Muscle of back (tissue), 13 donors: ENCODE results near the gene CTNNA3. TPM values are rescaled to one million over a fixed set of nuclear protein-coding genes. Genes with fewer than 3 reads are reported as not detected.
"Not testable (repeated sequence)": the region's sequence is repeated elsewhere in the genome, so short reads cannot be mapped to it uniquely, and the experiment has no call there.

ENCODE experiments used
- DNase-seq, 3 donors: peaks; one replicate each; pipeline versions ENCODE4 v3.0.0 to v3.0.0-alpha.2; 2013
- long read RNA-seq, 9 donors: transcript quantifications; one replicate each; lab custom pipeline, GENCODE V29; 2026
- polyA plus RNA-seq, 10 donors: library from polyadenylated mRNA; unstranded; fragments of 120-200 nt; gene quantifications; one replicate each; pipeline ENCODE4 v1.2.1, GENCODE V29; 2013; ENCODE audit not compliant: insufficient read length in 10 of 10

The CTNNA3 gene
- 10 to 100 TPM in 3 of 10 donors, 1 to 10 TPM in 7; 4.6 to 15.8 (median 7.9) TPM for polyA plus RNA-seq
- long read RNA-seq, donor 1, partial matches to known transcripts, result 0 of 1 reads
- long read RNA-seq, donor 1, other reads (novel, unspliced or antisense), result 0 of 1 reads
- long read RNA-seq, donor 2, result 0 reads
- long read RNA-seq, donor 3, result 0 reads
- long read RNA-seq, donor 4, result 0 reads
- long read RNA-seq, donor 5, partial matches to known transcripts, result 0 of 1 reads
- long read RNA-seq, donor 5, other reads (novel, unspliced or antisense), result 0 of 1 reads
- long read RNA-seq, donor 6, result 0 reads
- long read RNA-seq, donor 7, result 0 reads
- long read RNA-seq, donor 8, result 0 reads
- long read RNA-seq, donor 9, result 0 reads

DNA sequence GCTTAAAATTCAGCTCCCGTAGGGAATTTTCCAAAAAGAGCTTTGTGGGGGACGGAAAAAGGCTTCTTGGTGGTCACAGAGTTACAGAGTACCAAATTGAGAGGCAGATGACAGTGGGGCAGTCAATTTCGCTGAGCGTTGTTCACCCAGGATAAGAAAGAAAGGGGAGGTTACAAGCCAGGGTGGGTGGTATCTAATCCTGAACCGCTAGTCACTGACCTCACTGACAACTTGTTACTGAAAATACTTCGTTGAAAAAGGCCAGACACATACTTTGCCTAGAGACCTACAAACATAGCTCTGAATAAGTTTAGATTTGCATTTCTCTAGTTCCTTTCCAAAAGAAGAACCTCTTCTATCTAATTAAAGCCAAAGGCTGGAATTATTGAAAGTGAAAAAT, at the start of gene CTNNA3:
Gene CTNNA3 (minus strand): TSS at position 167 of the 400 bp plus-strand sequence.
- DNase-seq, result no peak

DNA sequence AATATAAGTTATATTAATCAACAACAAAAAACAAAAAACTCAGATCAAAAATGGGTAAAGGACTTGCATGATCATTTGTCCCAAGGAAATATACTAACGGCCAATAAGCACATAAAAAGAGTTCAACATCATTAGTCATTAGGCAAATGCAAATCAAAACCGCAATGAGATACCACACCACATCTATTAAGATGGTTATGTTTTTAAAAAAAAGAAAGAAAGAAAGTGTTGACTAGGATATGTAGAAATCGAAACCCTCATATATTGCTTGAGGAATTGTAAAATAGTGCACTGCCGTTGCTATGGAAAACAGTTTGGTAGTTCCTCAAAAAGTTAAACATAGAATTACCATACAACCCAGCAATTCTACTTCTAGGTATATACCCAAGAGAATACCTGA, 39.4 kb upstream of the CTNNA3 start:
- no peak for DNase-seq

DNA sequence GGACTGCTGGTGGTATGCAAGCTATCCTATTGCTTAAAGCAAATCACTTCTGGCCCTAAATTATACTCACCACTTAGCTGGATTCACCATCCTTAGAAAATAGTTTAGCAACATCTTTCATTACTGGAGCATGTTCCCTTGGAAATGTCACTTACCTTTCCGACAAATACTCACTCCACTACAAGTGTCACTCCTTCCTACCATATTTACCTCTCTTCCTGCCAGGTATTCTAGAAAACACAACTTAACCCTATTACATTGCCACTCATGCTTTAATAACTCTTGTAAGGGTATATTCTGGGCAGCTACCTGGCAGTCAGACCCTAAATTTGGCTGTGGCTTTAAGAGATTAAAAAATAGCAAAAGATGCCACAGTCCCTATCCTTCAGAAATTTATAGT, 37.5 kb upstream of the CTNNA3 start:
- no peak for DNase-seq

DNA sequence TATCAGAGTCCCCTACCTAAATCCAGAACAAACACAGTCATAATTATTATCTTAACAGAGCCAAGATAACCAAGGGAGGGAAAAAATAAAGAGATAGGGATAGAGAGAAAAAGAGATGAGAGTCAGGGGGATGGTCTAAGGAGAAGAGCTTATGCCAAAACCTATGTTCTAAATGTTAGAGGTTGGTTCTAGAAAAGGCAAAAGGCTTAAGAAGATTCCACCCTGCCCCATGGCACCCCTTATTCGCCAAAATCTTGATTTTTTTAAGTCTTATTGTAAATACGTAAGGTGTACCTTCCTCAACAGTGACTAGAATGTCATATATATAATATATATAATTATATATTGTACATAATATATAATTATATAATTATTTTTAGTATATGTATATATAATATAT, 29.6 kb upstream of the CTNNA3 start:
- DNase-seq, result no peak

DNA sequence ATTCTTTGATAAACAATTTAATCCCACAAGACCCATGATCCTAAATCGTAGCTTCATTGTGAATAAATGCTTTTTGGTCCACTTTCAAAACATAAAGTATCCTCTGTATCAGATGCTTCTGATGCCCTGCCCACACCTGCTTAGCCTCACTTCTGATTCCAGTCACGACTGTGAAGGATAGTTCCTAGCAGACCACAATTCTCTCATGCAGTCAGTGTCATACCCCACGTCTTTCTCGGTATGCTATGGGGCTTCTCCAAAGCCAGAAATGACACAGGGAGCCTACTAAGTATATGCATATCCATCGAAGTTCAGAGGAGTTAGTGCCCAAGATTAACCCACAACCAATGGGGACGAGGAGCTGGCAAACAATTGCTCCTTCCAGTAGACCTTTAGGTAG, 27.6 kb upstream of the CTNNA3 start:
- DNase-seq, result no peak

DNA sequence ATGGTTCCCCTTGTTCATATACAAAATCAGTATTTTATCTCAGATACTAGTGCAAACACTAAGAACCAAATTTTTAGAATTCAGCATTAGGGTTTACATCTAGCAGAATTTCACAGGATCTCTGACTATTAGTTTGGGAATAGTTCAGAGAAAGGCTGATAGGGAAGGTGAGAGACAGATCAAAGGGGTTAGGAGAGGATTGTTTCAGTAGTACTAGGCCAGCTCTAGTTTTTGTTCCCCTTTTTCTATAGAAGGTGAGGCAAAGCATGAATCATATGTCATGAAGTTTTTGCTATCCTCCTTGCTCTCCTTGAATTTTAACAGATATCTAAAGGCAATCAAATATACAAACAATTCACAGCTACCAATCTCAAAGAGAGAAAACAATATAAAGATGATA, 26.1 kb upstream of the CTNNA3 start:
- no peak for DNase-seq

DNA sequence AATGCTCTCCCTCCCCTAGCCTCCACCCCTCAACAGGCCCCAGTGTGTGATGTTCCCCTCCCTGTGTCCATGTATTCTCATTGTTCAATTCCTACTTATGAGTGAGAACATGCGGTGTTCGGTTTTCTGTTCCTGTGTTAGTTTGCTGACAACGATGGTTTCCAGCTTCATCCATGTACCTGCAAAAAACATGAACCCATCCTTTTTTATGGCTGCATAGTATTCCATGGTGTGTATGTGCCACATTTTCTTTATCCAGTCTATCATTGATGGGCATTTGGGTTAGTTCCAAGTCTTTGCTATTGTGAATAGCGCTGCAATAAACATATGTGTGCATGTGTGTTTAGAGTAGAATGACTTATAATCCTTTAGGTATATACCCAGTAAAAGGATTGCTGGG, 20.5 kb upstream of the CTNNA3 start:
- DNase-seq, result not testable (repeated sequence)

DNA sequence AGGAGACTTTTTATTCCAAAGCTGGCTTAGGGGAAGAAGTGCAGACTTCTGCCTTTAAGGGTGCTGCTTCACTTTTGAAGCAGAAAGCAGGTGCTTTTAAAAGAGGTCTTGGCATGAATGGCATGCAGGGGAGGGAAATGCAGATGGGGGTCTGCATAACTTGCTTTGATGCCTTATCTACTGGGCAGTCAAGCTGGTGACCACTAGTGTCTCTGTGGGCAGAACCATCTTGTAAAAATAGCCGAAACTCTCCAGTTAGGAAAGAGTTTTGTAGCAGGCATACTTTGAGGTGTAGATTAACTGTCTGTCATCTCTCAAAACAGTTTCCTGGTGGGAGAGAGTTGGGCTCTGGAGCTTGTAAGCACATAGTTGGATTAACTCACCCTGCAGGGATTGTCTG, 9.9 kb upstream of the CTNNA3 start:
- DNase-seq, result no peak

DNA sequence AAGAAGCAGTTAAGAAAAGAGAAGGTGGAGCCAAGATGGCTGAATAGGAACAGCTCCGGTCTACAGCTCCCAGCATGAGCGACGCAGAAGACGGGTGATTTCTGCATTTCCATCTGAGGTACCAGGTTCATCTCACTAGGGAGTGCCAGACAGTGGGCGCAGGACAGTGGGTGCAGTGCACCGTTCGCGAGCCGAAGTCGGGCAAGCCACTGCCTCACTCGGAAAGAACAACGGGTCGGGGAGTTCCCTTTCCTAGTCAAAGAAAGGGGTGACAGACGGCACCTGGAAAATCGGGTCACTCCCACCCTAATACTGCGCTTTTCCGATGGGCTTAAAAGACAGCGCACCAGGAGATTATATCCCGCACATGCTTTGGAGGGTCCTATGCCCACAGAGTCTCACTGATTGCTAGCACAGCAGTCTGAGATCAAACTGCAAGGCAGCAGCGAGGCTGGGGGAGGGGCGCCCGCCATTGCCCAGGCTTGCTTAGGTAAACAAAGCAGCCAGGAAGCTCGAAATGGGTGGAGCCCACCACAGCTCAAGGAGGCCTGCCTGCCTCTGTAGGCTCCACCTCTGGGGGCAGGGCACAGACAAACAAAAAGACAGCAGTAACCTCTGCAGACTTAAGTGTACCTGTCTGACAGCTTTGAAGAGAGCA, 3.7 kb upstream of the CTNNA3 start:
- not testable (repeated sequence) for DNase-seq

DNA sequence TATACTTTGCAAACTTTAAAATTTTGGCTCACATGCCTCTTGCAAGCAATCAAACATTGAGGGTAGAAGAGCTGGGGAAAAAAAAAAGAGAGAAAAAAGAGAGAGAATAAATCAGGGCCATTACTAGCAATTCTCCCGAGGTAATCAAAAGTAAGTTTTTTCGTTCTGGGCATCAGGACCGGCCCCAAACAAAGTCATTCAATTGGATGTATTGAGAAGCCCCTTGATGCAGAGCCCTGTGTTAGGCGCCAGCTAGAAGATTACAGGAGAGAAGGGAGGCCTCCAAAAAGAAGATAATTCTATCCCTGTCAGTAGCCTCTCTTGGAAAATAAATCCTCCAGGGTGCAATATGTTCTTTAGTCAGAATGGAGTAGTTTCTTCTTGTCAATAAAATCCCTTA, 2.2 kb upstream of the CTNNA3 start:
- no peak for DNase-seq

DNA sequence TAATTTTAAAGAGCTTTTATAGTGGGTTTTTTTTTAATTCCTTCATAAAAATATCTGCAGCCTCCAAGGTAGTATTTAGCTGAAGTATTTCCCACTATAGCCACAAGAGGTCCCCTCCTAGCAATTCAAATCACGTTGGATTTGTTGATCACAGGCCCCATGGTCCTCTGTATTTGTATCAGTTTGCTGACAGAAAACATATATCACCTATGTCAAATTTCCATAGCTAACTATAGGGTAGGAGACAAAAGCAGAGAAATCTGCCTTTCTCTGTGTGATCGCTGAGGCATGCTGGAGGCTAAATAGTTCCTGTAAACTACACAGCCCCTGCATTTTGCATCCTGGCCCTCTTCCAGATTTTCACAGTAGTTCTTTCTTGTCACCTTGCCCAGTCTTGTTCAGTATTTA, 1.7 kb upstream of the CTNNA3 start:
- DNase-seq, result peak; percentile 42 to 72 (median 48)

DNA sequence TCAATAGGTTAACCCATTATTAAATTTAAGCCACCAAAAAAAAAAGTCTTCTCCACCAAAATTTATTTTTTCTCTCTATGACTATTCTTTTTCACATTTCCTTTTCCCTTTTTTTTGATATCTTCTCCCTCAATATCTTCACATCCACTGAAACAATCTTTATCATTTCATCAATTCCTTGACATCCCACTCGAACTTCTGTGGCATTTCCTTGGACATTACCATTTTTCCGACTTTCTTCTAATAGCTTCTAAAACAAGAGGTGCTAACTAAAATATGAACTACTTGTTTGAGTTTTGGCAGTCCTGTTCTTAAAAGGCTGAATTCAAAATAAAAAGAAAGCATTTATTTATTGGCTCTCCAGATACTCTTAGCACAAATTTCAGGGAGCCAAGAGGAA, 684 bp upstream of the CTNNA3 start:
- no peak for DNase-seq

DNA sequence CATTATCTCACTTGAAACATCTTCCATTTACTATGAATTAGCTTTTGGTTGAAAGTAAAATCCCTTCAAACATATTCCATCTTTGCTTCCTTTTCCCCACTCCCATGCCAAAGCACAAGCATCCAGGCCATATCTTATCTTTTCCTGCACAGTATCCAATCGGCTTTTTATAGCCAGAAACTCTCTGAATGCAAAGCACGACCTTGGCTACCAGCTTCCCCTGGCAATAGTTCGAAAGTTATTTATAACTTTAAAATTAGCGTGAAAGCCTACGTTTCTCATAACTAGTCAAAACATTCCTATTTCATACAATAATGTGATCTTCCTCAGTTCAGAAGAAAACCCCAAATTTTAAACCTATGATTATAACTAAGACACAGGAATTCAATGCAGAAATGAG, 440 bp downstream of the CTNNA3 start:
- no peak for DNase-seq

DNA sequence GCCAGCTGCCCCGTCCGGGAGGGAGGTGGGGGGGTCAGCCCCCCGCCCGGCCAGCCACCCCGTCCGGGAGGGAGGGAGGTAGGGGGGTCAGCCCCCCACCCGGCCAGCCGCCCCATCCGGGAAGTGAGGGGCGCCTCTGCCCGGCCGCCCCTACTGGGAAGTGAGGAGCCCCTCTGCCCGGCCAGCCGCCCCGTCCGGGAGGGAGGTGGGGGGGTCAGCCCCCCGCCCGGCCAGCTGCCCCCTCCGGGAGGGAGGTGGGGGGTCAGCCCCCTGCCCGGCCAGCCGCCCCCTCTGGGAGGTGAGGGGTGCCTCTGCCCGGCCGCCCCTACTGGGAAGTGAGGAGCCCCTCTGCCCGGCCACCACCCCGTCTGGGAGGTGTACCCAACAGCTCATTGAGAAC, 4.1 kb downstream of the CTNNA3 start:
- DNase-seq, result not testable (repeated sequence)

DNA sequence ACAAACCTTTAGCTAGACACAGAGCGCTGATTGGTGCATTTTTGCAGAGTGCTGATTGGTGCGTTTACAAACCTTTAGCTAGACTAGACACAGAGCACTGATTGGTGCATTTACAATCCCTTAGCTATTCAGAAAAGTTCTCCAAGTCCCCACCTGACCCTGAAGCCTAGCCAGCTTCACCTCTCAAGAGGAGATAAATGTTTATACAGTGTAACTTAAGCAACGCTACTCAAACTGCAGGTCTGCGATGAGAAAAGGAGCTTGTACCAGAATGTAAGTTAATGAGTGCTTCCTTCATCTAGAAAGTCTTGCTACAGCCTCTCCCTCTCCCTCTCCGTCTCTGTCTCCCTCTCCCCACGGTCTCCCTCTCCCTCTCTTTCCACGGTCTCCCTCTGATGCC, 5.5 kb downstream of the CTNNA3 start:
- not testable (repeated sequence) for DNase-seq

DNA sequence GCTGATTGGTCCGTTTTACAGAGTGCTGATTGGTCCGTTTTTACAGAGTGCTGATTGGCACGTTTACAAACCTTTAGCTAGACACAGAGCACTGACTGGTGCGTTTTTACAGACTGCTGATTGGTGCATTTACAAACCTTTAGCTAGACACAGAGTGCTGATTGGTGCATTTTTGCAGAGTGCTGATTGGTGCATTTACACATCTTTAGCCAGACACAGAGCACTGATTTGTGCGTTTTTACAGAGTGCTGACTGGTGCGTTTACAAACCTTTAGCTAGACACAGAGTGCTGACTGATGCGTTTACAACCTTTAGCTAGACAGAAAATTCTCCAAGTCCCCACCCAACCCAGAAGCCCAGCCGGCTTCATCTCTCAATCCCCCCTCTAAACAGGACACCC, 11.9 kb downstream of the CTNNA3 start:
- not testable (repeated sequence) for DNase-seq

DNA sequence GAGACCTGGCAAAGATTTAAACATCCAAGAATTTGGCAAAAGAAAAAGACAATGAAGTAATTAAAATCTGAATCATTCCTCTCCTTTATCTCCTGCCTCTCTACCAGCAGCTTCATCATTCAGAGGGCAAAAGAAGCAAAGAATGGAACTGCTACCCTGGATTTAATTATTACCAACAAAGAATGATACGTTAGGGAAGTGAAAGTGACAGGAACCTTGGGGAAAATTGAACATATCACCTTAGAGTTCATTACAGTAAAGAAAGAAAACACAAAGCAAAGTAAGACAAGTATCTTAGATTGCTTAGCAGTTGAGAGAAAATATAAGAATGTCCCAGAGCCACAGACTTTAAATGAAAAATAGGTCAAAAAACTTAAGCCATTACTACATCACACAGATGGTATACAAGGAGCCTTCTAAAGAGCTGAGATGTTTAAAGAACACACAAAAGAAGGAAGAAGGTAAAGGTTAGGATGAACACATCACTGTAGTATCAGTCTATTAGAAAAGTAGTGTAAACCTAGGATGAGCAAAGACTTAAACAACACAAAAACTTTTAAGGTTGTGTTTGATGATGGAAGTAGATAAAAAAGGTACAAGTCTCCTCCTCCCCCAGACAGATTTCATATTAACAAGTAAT, 17.5 kb downstream of the CTNNA3 start:
- DNase-seq, result no peak

DNA sequence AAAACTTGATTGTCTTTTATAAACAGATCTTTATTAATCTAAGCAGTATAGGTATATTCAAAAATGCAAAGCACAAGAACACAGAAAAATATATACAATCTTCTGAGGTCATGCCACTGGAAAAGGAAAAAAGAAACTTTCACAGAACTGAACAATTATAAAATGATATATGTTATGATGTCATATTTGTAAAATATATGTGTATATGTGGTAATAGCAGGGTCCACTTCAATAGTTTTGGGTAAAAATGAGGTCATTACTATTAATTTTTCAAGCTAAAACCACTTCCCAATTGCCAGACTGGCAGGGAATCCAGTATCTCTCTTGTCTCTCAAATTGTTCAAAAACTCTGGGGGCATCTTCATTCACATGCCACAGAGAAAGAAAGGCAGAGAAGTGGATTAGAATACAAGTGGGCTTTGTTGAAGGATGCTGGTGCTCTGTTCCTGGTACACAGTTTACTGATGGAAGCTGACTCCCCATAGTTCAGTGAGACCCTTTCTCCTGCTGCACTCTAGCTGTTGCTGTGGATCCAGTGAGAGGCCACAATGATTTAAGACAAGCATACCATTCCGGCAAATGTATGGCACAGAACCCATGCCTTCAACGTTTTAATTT, 19.7 kb downstream of the CTNNA3 start:
- DNase-seq, result no peak

DNA sequence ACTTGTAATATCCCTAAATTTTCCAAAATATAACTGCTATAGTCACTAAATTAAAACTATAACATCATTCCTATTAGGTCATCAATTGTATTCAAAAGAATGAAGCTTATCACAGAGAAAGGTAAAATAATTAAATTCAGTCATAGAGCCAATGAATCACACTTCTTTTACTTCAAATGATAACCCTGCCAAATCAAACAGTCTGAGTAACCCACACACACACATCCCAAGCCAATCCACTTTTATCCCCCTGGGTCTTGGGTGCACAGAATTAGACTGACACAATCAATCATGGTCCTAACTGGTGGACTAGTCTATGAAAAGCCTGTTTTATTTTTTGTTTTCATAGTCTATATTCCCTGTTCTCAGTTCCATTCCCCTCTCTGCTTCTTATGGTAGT, 25.6 kb downstream of the CTNNA3 start:
- DNase-seq, result no peak

DNA sequence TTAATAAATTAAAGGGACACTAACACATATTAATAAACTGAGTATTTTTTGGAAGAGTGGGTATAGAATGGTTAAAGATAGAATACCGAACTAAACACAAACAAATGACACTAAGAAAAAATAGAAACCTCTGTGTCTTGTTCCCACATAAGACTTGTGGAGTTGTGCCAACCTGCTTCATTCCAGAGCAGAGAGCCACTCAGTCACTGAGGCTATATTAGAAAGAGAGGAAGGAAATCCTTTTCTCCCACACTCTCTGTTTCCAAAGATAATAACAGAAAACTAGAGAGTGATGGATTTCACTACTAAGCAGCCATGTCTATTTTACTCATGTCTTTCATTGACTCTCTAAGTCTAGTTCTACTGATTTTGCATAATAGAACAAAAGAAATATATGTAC, 26.0 kb downstream of the CTNNA3 start:
- DNase-seq, result peak; percentile 5 to 16 (median 5)

DNA sequence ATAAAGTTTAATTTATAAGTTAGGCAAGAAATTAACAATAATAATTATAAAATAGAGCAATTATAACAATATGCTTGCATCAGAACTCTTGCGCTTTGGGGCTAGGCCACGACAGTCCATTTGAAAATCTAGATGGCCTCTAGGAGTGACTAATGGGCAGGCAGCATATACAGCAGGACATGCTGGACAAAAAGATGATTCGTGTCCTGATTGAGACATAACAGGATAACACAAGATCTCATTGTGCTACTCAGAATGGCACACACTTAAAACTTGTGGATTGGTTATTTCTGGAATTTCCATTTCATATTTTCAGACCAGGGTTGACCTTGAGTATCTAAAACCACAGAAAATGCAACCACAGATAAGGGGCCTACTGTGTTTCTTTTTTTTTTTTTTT, 27.5 kb downstream of the CTNNA3 start:
- DNase-seq, result no peak

DNA sequence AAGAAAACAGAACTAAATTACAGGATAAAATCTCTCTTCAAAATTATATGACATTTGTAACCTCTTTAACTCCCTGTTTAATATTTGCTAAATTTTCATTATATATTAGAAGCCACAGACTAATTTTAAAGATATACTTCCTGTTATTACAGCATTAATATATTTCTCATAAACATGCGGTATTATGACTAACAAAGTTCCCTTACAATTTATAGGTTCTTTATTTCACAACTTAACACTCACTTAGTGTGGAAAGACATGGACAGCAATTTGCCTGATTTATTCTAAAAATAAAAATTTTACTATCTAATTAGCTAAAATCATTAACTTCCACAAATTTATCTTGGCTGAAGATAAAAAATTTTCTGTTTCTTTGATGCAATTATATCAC, 29.0 kb downstream of the CTNNA3 start:
- DNase-seq, result no peak
